HG03575 (cell line): ENCODE results near the gene ACTR3C.
"Not testable (repeated sequence)": the region's sequence is repeated elsewhere in the genome, so short reads cannot be mapped to it uniquely, and the experiment has no call there.

ENCODE experiments used
- ATAC-seq: cut with Tn5 transposase; IDR thresholded peaks from one replicate; pipeline ENCODE4 v1.9.1; 2021; ENCODE audit not compliant: unreplicated experiment, insufficient number of reproducible peaks, low FRiP score; ENCODE audit errors: extremely low read depth

ACTR3C gene

GRCh38 chr7:150322114-150322832 lies 1.1 kb downstream of the ACTR3C start:
- no peak for ATAC-seq

GRCh38 chr7:150321788-150322113 lies 1.6 kb downstream of the ACTR3C start:
- ATAC-seq: no peak

GRCh38 chr7:150317748-150318444 lies 5.4 kb downstream of the ACTR3C start:
- ATAC-seq: no peak

GRCh38 chr7:150316987-150317386 lies 6.4 kb downstream of the ACTR3C start:
- ATAC-seq: not testable (repeated sequence)

GRCh38 chr7:150314639-150315239 lies 8.6 kb downstream of the ACTR3C start:
- ATAC-seq: no peak

GRCh38 chr7:150313870-150314269 lies 9.5 kb downstream of the ACTR3C start:
- no peak for ATAC-seq

- no peak for ATAC-seq
Observed at GRCh38 chr7:150313367-150313809, 10.0 kb downstream of the ACTR3C start.

GRCh38 chr7:150312649-150313366 lies 10.5 kb downstream of the ACTR3C start:
- ATAC-seq: not testable (repeated sequence)

- no peak for ATAC-seq
Observed at GRCh38 chr7:150311711-150312110, 11.6 kb downstream of the ACTR3C start.

GRCh38 chr7:150311146-150311545 lies 12.2 kb downstream of the ACTR3C start:
- ATAC-seq: no peak

- no peak for ATAC-seq
Observed at GRCh38 chr7:150308575-150308974, 14.8 kb downstream of the ACTR3C start.

- no peak for ATAC-seq
Observed at GRCh38 chr7:150307904-150308303, 15.4 kb downstream of the ACTR3C start.

- no peak for ATAC-seq
Observed at GRCh38 chr7:150307129-150307528, 16.2 kb downstream of the ACTR3C start.

- not testable (repeated sequence) for ATAC-seq
Observed at GRCh38 chr7:150306377-150306776, 17.0 kb downstream of the ACTR3C start.

- ATAC-seq: not testable (repeated sequence)
Observed at GRCh38 chr7:150305903-150306284, 17.5 kb downstream of the ACTR3C start.

- ATAC-seq: not testable (repeated sequence)
Observed at GRCh38 chr7:150305259-150305902, 18.0 kb downstream of the ACTR3C start.

- not testable (repeated sequence) for ATAC-seq
Observed at GRCh38 chr7:150304499-150305258, 18.7 kb downstream of the ACTR3C start.

- ATAC-seq: not testable (repeated sequence)
Observed at GRCh38 chr7:150302908-150303310, 20.4 kb downstream of the ACTR3C start.
